Measurements from ENCODE around the gene PSMB7.

PSMB7 gene

DNA sequence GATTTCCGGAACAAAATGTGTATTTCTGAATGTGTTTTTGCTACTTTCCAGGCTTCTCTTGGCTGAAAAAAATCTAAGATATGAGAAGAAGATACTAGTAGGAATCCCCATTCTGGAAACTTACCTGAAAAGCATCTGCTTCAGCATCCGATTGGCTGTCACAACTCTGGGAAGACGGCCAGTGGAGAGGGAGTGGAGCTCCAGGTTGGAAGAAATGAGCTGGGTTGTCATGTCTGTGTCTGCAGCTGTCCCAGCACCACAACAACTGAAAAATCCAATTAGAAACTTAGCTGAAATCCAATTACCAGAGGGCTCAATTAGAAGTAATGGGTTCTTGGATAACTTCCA, 3.0 kb downstream of the PSMB7 start:
- no peak for DNase-seq (ENCODE audit: extremely low read depth in 1 of 2, low read depth in 1 of 2)

DNA sequence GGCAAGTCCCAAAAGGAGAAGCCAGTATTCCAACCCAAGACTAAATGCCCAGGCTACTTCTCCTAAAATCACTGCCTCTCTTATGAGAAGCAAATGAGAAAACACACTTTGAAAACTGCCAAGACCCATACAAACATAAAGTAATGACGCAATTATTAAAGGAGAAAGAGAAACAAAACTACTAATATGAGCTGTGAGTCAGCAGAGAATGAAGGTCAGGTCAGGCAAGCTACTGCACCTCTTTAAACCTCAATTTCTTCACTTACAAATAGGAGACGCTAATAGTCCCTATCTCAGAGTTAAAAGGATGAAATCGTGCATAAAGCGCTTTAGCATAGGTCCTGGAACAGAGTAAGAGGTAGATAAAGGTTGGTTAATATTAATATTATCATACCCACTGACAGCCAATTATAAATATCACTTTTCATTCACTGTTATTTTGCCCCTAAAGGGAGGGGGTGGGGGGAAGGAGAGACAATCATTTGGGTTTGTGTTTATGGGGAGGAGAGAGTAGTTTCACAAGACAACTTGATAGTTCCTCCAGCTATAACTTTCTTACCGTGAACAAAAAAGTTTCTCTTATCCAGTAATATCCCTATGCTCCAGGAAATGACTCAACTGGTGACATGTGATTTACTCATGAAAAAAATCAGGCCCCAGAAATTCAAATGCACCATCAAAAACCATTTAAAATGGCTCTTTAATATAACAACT, 3.6 kb downstream of the PSMB7 start:
- DNase-seq (ENCODE audit: extremely low read depth in 1 of 2, low read depth in 1 of 2): no peak

DNA sequence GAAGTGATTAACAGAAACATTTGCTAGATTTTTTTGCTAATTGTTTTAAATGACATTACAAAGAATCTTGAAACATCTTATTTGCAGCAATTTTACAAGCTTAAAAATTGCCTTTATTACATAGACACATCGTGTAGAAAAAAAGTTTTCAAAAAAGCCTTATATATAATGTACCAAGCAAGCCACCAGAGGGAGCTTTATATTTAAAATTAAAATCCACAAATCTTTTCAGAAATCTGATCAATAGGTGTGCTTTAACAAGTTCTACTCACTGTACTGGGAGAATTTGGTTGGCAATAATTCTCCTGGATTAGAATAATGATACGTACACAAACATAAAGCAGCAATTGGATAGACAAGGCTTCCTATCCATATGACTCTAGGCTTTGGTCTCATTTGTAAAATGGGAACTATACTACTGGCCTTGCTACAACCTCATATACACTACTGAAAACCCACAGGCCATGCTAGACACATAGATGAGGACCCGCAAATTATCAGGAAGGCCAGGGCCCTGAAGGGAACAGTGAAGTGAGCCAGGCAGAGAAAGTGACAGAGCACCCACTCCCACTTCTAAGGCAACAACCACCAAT, 4.8 kb downstream of the PSMB7 start:
- no peak for DNase-seq (ENCODE audit: extremely low read depth in 1 of 2, low read depth in 1 of 2)

DNA sequence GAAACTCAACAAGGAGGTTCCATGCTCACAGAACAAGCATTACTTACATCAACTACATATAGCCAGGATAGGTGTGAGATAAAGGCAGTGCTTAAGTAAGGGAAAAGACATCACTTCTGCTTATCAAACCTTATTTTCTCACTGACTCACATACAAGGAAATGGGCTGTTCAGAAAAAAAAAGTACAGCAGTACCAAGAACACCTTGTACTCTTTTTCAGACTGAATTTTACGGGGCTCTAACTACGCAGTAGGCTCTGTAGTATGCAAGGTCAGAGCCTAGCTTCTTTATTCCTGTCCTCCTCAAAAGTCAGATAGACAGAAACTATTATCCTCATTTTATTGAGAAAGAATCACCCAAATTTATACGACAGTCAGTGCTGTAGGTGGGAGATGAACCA, 5.8 kb downstream of the PSMB7 start:
- DNase-seq (ENCODE audit: extremely low read depth in 1 of 2, low read depth in 1 of 2): no peak

DNA sequence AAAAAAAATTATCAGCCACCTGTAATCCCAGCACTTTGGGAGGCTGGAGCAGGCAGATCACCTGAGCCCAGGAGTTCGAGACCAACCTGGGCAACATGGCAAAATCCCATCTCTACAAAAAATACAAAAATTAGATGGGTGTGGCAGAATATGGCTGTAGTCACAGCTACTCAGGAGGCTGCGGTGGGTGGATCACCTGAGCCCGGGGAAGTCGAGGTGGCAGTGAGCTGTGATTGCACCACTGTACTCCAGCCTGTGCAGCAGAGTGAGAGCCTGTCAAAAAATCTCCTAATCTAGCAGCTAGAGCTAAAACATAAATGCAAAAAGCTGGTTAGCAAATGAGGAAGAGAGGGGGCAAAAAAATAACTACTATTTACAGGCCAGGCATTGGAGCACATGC, 12.0 kb downstream of the PSMB7 start:
- DNase-seq (ENCODE audit: extremely low read depth in 1 of 2, low read depth in 1 of 2): no peak

DNA sequence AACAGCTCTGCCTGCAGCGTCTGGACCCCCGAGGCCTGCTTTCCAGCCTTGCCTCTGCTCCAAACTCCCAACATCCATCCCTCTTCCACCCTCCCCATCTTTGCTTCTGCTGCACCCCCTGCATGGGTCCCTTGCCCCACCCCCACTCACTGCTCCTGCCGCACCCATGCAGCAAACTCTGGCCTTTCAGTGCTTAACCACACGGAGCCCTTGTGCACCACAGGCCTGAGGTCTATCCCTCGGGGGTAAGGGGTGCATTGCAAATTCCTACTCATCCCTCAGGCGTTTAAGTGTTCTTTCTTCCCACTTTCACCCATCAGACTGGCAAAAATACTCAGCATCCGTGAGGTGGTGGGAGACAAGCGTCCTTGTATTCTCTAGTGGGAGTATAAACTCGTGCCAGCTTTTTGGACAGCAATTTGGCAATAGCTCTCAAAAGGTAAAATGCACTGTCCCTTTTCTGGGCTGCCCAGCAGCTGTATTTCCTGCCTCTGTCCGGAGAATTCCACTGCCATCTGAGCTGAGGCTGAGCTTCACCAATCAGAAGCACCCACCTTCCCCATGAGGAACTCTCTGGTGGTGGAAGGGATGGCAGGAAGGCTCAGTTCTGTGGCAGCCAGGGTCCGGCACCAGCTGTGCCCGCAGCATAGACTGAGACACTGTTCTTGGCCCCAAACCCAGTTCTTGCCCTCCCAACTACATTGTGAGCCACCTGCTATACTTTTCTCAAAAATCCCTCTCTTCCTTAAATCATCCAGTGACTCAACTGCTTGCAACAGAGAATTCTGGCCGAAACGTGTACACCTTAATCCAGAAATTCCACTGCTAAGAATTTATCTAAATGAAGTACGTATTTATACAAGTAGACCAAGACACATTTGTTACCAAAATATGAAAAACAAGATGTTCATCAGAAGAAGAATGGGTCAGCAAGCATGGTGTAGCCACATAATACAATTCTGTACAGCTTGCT, 15.0 kb downstream of the PSMB7 start:
- no peak for DNase-seq (ENCODE audit: extremely low read depth in 1 of 2, low read depth in 1 of 2)

DNA sequence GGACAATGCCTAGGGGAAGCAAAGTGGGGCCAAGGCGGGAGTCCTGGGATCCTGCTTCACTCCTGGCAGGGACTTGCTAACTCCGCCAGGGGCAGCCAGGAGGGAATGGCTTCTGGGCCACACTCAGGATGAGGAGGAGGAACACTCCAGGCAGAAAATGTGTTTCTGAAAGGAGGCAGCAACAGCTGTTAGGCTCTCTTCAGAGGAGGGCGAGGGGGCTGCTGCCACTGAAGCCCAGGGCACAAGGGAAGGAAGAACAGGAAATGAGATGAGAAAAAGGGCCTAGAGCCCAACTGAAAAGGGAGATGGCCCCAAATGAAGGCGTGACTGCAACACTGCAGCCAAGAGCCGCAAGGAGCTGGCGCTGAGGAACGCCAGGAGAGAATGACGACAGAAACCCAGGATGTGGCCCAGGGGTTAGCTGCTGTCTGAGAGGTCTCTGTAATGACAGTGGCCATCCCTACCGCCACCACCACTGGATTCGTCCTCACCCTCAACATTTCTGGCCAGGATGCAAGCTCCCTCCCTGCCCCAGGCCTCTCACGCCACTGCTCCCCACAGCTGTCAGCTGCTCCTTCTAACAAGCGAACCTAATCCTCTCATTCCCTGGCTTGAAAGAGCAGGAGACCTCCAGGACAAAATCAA, 15.8 kb downstream of the PSMB7 start:
- DNase-seq (ENCODE audit: extremely low read depth in 1 of 2, low read depth in 1 of 2): no peak

DNA sequence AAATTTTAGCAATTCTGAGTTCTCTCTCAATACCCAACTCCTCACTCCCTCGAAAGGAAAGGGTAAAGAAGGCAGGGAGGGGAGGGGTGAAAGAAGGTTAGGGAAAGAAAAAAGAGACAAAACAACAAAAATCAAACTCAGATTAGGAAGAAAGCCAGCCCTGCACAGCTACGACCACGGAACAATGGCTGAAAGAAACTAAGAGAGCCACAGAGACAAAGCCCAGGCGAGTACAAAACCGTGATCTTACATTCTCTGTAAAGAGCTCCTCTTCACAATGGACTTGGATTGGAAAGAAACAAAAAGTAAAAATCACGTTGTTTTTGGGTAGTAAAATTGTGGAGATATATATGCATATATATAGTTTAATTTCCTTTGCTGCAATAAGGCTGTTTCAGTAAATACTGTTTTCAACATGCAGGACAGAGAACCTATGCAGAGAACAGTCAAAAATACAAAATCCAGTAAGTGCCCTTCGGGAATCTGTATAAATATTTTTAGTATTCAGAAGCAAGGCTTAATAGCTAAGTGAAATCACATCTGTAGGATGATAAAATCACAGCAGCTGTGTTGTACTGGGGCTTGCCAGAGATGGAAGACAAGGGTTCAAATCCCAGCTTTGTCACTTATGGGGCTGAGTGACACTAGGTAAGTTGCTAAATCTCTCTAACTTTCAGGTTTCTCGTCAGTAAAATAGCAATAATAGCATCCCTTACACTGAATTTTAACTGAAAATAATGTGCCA, 16.9 kb downstream of the PSMB7 start:
- DNase-seq (ENCODE audit: extremely low read depth in 1 of 2, low read depth in 1 of 2): no peak

DNA sequence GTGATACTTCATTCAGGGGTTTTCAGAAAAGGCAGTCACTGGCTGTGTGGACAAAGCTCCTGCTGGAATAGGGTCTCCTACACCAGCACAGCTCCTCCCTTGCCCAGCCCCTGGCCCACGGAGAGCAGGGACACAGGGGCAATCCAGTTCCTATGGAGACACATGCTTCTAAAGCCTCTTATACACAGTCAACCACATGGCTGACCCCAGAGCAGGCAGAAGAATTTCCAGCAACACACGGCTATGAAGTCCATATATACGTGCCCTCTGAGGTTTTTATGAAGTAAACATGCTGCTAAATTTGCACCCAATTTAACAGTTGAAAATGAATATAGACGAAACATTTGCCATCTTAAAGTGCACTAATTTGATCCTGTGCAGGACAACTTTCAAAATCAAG, 19.4 kb downstream of the PSMB7 start:
- no peak for DNase-seq (ENCODE audit: extremely low read depth in 1 of 2, low read depth in 1 of 2)

DNA sequence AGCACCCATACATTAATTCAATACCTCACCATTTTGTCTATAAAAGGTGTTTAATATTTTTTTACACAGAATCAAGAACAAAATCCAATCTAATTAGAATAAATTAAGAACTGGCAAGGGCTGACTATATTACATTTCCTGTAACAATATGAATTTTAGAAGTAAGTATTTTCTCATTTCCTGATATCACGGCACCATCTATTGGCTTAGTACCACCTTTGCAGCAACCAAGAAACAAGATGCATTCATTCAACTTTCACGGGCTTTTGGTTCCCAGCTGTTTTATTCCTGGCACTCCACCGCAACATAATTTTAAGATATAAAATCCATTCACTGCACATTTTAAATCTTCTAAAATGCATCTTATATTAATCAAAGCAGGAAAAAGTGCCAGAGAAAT, 20.6 kb downstream of the PSMB7 start:
- DNase-seq (ENCODE audit: extremely low read depth in 1 of 2, low read depth in 1 of 2): no peak

DNA sequence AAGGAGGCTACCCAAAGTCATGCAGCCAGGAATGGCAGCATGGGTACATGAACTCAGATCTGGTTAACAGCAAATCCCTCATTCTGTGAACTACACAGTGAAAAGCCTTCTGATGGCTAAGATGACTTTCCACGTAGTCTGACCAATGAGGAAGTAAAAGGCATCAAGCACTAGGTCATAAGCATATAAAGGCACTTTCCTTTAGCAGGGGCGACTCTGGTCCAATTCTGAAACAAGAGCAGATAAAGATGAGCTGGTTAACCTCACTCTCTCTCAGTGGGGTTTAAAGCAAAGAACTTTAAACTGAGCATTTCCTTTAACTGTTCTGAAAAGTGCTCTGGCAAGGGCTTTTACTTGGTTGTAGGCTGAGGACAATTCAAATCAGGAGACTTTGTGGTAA, 21.1 kb downstream of the PSMB7 start:
- no peak for DNase-seq (ENCODE audit: extremely low read depth in 1 of 2, low read depth in 1 of 2)

DNA sequence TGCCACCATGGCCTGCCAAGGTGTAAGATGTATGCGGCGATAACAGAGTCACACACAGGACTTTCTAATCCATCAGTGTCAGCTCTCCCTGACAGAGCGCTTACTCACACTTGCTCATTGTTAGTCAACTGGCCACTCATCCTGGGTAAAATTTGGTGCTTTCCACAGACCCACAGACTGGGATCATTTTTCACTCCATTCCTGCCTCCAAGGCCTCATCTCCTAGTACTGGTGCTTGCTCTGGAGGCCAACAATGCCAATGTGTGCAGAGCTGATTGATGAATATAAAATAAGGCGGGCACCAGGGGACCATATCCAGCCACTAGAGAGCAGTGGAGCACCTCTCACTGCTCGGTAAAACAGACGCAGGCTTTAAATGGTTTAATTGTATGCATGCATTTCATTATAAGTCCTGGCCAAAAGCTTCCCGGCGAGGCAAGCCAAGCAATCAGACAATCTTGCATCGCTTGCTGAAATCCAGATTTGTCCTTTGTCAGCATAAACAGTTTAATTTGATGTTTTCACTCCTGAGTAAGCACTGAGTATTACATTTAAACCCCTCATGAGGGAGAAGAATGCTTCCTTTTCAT, 22.3 kb downstream of the PSMB7 start:
- DNase-seq (ENCODE audit: extremely low read depth in 1 of 2, low read depth in 1 of 2): no peak

DNA sequence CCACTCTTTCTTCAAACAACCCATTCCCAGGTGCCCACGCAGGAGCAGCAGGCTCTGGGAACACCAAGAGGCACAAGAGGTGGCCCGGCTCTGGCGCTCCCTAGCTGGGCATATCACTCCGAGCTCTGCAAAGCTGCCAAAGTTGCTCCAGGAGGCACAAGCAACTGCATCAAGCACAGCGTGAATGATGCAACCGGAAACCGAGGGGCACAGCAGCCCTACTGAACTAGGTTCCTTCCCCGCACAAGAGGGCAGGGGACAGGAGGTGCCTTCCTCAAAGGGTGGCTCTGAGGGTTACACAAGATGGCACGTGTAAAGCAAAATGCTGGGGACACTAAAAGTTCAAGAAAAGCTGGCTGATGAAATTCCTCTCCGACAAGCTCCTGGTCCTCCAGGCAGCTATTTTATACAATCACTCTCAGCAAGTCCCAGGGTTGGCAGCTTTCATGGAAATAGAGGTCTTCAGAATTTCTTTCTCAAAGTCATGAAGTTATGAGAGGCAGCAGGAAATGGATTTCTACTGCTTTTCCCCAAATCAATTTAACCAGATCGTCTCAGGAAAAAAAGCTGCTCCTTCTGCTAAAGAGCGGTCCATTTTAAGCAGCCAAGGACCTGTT, 22.9 kb downstream of the PSMB7 start:
- no peak for DNase-seq (ENCODE audit: extremely low read depth in 1 of 2, low read depth in 1 of 2)

DNA sequence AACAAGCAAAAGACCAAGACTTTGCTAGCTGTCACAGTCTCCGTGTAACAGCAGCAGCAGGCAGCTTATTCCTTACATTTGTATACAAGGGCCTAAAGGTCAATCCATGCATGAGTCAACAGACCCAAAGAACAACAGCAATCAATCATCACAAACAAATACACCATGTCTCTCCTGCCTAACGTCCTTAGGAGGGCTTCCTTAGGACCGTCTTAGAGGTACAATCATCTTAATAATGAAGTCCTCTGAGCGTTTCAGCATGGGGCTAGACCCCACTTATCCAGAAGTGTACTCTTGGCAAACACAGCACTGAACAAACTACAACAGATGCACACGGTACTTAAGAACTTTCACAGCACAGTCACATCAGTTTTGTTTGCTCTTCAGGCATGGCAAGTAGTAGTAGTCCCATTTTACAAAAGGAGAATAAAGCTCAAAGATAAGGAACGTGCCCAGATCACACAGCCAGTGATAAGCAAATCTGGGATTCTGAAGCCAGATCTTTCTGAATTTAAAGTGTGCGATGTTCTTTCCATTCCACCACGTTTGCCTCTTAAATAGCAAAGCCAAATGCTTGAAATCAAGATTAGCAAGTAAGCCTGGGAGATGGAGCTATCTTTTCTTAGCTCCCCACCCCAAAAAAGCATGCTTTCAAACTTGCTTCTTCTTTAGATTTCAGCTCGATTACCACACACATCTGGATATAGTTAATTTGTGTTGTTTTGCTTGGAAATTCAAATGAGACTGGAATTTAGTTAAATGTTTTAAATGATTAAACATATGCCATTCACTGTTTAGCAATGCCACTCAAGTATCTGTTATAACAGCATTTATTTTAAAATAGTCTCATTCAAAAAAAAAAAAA, 24.2 kb downstream of the PSMB7 start:
- DNase-seq (ENCODE audit: extremely low read depth in 1 of 2, low read depth in 1 of 2): no peak

DNA sequence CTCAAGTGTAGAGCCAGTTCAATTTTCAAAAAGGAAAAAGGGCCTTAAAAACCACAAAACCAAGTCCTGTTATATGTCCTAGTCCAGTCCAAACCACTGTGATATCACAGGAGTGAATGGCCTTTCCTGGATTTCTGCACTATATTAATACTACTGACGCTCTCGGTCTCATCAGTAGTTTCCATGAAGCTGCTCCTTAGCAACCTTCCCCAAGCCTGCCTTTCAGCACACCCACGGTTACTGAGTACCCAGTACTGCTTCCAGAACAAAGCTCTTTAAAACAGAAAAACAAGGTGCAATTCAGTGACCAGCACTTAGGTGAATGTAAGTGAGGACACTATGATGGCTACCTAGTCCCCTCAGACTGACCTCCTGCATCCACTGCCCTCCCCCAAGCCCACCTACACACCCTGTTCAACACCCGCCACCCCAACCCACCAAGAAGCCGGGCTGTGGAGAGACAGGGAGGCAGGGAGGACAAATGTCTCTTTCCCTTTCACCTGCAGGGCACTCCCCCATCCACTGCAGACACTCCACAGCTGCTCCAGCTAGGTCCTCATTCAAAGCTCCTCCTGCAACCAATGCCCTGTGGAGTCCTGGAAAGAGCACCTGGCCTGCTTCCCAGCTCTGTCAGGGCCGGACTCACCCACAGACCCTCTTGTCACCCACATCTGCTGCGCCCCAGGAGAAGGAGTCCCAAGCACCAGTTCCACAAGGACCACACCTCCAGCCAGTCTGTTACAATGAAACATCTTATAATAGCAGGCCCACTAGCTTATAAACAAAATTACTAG, 25.9 kb downstream of the PSMB7 start:
- DNase-seq (ENCODE audit: extremely low read depth in 1 of 2, low read depth in 1 of 2): no peak

DNA sequence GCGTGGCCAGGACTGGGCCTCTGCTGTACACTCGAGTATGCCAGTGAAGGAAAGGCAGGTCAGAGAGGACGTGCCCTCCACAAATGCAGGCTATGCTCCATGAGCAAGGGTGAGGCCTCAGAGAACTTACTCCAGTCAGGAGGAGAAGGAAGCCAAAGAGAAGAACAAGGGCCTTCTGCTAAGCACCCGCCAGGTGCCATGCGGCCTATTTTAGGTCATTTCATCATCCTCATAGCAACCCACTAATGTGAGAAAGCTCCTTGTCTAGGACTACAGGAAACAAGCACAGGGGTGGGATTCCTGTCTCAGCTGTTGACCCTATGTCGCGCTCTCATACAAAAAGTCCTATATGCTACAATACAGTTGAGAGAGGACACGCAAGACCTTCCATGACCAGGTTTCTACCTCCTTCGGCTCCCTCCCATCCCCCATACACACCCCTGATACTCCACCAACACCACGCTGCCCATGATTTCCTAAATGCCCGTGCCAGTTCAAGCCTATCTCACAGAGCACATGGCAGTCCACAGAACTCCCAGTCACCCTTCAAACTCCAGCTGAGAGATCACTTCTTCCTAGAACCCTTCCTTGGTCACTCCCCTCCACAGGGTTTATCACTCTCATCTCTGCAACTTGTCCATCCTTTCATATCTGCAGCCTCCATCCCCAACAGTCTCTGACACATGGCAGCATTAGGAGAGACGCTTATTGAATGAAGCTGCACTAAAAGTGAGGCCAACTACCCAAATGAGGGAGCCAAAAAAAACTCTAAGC, 26.8 kb downstream of the PSMB7 start:
- no peak for DNase-seq (ENCODE audit: extremely low read depth in 1 of 2, low read depth in 1 of 2)

DNA sequence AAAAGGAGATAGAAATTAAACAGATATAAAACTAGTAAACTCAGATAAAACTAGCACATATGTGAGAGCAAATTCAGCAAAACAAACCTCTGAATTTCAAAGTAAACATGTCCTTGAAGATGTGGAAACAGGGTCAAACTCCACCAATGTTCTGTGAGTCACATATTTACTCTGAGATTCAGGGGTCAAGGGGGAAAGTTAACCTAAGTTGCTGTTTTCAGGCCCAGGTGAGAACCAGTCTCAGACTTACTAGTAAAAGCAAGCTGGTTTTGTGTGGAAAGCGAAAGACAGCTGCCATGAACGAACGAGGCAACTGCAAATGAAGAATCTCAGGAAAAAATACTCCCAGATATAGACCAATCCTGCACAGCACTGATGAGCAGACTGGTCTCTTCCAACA, 29.0 kb downstream of the PSMB7 start:
- no peak for DNase-seq (ENCODE audit: extremely low read depth in 1 of 2, low read depth in 1 of 2)

All from stimulated activated CD8-positive, alpha-beta memory T cell treated with anti-CD3 and anti-CD28 coated beads, Interleukin-7, amount 100 ng/mL, for 48 hours (primary cell).